Stimulated activated CD4-positive, alpha-beta T cell treated with anti-CD3 and anti-CD28 coated beads, Interleukin-2, amount 100 ng/mL, for 48 hours (primary cell): ENCODE data around the gene PNPLA8.
"Not testable (repeated sequence)": the region's sequence is repeated elsewhere in the genome, so short reads cannot be mapped to it uniquely, and the experiment has no call there.

Source experiments
- DNase-seq, 2 donors: peaks; one replicate each; pipeline ENCODE4 v3.0.0-alpha.2; 2020

Gene PNPLA8, protein sequence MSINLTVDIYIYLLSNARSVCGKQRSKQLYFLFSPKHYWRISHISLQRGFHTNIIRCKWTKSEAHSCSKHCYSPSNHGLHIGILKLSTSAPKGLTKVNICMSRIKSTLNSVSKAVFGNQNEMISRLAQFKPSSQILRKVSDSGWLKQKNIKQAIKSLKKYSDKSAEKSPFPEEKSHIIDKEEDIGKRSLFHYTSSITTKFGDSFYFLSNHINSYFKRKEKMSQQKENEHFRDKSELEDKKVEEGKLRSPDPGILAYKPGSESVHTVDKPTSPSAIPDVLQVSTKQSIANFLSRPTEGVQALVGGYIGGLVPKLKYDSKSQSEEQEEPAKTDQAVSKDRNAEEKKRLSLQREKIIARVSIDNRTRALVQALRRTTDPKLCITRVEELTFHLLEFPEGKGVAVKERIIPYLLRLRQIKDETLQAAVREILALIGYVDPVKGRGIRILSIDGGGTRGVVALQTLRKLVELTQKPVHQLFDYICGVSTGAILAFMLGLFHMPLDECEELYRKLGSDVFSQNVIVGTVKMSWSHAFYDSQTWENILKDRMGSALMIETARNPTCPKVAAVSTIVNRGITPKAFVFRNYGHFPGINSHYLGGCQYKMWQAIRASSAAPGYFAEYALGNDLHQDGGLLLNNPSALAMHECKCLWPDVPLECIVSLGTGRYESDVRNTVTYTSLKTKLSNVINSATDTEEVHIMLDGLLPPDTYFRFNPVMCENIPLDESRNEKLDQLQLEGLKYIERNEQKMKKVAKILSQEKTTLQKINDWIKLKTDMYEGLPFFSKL

DNA sequence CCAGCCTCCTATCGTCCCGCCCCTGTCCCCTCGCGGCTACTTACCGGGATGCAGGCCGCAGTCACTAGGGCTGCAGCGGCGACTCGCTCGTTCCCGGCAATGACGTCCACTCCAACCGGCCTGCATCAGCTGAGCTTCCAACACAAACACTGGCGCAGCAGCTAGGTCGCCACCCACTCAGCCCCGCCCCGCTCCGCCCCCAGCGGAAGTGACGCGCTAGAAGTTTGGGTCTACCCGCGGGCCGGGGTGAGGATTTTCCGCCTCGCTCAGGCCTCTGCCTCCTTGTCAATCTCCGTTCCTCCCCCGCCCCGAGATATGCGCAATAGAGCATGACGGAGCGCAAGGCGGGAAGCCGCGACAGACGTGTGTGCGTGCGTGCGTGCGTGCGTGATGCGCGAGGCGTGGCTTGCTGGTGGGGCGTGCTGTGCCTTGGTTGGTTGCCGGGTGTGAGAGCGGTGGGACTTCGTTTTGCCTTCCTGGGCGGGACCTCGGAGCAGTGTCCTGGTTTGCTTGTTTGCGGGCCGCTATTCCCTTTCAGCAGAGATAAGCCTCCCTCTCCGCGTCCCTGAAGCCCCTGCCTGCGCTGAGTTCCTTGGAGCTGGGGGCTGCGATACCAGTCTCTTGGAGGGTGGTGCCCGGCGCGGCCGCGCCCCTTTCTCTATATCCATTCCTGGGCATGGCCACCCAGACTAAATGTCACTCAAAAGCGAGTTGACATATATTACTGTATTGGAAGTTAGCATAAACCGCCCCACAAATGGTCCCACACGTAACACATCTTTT is at the start of gene PNPLA8:
TSS of gene PNPLA8 (minus strand) at position 151 of the 783 bp plus-strand sequence. CDS start 10,644 bp downstream, outside the sequence.
- DNase-seq = peak; percentile 99 to 100

DNA sequence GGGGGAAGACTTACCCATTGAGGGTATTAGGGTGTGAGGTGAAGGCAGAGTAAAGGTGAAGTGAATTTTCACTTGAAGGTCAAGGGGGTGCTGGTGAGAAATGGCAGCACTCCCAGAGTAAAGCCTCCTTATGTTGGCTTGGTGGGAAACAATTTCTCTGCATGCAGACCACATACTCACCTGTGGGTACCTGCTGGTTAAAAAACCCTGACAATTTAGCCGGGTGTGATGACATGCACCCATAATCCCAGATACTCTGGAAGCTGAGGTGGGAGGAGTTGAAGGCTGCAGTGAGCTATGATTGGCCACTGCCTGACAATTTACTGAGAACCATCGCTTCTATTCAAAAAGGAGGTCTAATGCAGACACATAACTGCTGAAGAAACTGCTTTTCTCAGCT is 49.2 kb upstream of the PNPLA8 start:
- no peak for DNase-seq

DNA sequence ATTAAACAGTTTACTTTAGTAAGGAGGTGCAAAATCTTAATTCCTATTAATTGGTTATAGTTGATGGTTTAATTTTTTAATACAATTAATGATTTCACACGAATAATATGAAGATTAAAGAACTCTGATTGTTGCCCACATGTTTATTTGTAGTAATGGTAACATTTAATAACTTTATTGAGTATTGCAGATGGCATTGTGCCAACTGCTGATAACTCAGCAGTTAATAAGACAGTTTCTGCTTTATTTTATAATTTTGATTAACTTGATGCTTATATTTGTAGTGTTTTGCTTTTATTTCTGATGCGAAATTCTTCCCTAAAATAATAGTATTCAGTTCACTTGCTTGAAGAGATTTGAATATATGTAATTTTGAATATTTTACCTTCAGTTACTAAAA is 46.5 kb upstream of the PNPLA8 start:
- no peak for DNase-seq

DNA sequence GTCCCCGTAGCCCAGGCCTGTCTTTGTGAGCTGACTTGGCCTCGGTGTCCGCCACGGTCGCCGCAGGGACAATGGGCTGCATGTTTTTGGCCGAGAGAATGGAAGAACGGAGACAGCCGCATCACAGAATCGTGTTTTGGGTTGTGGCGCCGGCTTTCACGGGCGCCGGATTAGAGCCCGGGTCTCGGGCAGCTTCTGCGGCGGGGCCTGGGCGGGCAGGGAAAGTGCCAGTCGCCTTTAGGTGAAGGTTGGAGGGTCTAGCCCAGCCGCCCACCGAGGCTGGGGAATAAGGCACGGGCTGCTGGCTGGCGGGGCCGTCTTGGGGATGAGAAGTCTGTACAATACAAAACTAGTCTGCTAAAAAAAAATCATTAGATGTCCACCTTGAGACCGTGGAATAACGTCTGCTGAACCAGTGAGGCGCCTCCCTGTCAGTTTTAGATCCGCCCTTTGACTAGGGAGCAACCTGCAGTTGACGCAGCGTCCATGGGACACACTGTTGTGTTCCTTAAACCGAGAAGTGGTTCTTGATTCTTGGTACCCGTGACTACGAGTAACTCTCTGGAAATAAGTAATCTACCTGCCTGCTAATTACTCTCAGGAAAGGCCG is 44.3 kb upstream of the PNPLA8 start:
- peak; percentile 23 to 31 for DNase-seq

DNA sequence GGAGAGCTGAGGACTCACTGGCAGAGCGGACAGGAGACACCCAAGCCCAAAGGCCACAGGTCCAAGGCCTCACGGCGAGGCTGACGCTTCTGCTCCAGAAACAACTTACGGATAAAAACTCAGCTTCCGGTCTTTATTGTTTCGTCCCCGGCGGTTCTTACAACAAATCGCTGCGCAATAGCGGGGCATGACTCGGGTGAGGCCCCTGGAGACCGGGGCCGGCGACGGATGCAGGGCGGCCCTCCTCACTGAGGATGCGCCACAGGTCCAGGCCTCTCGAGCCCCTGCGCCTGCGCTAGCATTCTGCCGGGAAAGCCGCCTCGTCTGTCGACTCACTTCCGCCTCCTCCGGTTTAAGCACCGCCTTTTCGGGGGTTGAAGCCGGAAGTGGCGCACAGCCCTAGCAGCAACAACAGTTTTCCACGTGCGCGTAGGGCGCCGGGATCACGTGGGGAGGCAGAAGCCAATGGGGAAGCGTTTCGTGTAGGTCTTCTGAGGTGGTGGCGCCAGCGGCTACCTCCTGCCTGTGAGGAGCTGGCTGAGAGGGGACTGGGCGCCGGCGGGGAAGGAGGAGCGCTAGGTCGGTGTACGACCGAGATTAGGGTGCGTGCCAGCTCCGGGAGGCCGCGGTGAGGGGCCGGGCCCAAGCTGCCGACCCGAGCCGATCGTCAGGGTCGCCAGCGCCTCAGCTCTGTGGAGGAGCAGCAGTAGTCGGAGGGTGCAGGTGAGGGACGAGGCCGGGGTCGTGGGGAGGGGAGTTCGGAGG is 43.6 kb upstream of the PNPLA8 start, which contains the start of the genes DNAJB9 and THAP5:
TSS of gene DNAJB9 (plus strand) at position 494 of the 765 bp plus-strand sequence. CDS start 1,853 bp downstream, outside the sequence.
TSS of gene THAP5 (minus strand) at position 326 of the 765 bp plus-strand sequence. CDS start at position 189, 137 bp downstream.
- DNase-seq = peak; percentile 94 to 96

DNA sequence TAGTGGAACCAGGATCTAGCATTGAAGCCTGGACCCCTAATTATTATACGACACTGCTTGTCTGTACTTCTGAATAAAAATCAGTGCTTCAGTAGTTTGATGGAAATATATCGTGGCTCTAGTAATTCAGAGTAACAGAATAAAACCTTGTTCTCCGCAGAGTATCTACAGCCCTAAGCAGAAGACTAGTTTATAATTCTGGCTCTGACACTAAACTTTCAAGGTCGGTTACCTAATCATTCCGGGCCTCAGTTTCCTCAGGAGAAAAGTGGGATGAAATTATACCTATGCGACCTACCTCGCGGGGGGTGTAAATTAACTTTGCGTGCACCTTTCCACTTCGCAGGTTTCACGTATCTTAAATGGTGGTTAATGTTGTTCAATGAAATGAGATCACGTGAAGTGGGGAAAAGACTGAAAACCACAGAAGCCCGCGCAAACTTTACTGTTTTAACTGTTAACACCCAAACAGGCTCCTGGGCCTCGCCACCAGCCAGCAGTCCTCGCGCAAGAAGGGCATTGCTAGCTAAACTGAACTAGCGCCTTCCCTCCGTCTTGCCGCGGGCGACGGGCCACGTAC is 43.0 kb upstream of the PNPLA8 start:
- no peak for DNase-seq

DNA sequence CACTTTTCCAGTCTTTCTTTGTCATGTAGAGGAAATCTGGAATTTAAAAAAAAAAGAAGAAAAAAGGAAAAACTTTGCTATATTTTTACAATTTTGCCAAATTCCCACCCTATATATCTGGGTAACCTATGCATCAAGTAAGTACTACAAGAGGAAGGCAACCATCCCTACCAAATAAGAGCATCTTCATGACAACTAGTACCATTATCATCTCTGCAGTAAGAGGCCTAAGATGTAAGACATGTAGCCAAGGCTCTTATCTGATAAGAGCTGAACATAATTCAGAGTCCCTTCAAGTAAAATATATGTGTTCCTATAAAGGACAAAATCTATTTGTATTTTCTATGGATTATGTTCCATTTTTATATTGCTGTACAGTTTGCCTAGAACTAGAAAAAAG is 40.1 kb upstream of the PNPLA8 start:
- DNase-seq = no peak

DNA sequence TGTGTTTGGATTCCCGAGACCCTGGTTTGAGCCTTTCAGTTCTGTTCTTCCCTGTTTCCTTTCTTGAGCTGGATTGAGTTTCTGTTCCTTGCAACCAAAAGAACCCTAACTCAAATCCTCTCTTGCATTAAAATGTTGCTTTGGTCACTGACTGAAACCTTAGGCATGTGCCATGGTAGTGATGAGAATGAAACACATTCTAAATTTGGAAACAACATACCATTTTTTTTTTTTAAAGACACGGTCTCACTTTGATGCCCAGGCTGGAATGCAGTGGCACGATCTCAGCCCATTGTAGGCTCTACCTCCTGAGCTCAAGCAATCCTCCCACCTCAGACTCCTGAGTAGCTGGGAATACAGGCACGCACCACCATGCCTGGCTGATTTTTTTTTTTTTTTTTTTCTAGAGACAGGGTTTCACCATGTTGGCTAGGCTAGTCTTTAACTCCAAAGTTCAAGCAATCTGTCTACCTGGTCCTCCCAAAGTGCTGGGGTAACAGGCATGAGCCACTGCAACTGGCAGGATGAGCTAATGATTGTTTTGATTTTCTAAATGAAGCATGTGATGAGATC is 35.2 kb upstream of the PNPLA8 start:
- DNase-seq = no peak

DNA sequence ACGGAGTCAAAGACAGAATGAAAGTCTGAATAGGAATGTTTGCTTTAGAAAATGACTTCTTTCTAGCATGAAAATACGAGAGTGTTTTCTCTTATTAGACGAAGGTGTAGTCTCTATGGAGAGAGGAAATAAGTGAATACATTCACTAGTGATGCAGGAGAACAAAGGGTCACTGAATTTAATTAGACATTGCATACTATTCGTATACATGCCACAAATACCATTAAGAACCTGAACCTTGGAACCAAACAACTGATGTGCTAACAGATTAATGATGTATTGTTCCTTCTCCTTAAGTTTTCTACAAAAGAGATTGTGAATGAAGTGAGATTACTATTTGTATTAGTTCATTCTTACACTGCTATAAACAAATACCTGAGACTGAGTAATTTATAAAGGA is 33.3 kb upstream of the PNPLA8 start:
- no peak for DNase-seq

DNA sequence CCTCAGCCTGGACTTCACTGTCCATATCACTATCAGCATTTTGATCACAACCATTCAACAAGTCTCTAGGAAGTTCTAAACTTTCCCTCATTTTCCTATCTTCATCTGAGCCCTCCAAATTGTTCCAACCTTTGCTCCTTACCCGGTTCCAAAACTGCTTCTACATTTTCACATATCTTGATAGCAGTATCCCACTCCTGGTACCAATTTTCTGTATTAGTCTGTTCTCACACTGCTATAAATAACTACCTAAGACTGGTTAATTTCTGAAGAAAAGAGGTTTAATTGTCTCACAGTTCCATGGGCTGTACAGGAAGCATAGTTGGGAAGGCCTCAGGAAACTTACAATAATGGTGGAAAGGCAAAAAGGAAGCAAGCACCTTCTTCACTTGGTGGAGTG is 31.7 kb upstream of the PNPLA8 start:
- no peak for DNase-seq

DNA sequence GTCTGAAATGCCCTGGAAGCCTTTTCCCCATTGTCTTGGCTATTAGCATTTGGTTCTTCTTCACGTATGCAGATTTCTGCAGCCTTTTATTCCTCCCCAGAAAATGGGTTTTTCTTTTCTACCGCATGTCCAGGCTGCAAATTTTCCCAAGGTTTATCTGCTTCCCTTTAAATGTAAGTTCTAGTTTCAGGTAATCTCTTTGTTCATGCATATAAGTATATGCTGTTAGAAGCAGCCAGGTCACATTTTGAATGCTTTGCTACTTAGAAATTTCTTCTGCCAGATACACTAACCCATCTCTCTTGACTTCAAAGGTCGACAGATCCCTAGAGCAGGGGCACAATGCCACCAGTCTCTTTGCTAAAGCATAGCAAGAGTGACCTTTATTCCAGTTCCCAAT is 31.3 kb upstream of the PNPLA8 start:
- DNase-seq = no peak

DNA sequence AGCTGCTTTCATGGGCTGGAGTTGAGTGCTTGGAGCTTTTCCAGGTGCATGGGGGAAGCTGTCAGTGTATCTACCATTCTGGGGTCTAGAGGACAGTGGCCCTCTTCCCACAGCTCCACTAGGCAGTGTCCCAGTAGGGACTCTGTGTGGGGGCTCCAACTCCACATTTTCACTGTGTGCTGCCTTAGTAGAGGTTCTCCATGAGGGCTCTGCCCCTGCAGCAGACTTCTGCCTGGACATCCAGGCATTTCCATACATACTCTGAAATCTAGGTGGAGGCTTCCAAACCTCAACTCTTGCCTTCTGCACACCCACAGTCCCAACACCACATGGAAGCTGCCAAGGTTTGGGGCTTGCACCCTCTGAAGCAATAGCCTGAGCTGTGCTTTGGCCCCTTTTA is 30.7 kb upstream of the PNPLA8 start:
- not testable (repeated sequence) for DNase-seq

DNA sequence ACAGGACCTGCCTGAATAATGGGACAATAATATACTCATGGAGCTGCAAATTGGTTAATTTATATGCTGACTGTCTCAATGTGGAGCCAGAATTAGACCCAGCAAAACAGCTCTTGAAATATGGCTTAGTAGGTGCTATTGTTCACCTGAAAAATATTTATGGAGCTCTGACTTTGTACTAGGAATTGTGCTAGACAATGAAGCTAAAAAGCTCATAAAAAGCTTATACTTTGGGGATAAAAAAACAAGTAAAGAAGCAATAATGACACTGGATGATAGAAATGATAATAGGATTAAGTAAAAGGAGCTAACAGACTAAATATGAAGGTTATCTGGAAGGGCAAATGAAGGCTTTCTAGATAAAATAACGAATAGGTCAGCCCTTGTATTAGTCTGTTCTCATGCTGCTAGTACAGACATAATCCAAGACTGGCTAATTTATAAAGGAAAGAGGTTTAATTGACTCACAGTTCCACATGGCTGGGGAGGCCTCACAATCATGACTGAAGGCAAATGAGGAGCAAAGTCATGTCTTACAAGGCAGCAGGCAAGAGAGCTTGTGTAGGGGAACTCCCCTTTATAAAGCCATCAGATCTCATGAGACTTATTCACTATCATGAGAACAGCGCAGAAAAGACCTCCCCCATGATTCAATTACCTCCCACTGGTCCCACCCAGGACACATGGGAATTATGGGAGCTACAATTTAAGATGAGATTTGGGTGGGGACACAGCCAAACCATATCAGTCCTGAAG is 22.4 kb upstream of the PNPLA8 start:
- not testable (repeated sequence) for DNase-seq

DNA sequence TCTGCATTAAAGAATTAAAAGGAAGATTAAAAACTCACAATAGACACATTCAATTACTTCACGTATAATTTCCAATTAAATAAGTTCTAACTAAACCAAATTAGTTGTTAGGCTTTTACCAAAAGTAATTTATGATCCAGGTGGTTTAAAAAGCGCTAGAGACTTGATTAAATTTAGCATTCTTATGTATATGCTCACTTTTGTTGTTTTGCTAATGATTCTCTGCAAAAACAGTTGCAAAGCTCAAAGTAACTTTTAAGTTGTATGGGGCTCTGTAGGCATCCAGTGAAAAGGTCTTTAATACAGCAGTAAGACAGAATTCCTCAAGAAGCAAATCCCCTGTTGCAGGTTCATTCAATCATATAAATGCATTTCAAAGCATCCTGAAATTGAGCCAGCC is 15.5 kb upstream of the PNPLA8 start:
- no peak for DNase-seq

DNA sequence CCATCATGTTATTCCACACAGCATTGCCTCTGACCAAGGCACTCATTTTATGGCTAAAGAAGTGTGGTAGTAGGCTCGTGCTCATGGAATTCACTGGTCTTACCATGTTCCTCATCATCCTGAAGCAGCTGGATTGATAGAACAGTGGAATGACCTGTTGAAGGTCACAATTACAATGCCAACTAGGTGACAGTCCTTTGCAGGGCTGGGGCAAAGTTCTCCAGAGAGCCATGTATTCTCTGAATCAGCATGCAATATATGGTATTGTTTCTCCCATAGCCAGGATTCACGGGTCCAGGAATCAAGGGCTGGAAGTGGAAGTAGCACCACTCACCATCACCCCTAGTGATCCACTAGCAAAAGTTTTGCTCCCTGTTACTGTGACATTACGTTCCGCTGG is 12.8 kb upstream of the PNPLA8 start:
- DNase-seq = not testable (repeated sequence)

DNA sequence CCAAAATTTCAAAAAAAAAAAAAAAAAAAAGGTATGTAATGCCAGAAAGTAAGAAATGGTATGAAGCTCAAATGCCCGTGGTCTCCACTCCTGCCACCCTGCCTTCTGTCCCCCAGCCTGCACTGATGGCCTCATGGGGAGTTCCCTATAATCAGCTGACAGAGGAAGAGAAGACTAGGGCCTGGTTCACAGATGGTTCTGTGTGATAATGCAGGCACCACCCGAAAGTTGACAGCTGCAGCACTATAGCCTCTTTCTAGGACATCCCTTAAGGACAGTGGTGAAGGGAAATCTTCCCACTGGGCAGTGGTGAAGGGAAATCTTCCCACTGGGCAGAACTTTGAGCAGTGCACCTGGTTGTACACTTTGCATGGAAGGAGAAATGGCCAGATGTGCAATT is 12.3 kb upstream of the PNPLA8 start:
- not testable (repeated sequence) for DNase-seq

DNA sequence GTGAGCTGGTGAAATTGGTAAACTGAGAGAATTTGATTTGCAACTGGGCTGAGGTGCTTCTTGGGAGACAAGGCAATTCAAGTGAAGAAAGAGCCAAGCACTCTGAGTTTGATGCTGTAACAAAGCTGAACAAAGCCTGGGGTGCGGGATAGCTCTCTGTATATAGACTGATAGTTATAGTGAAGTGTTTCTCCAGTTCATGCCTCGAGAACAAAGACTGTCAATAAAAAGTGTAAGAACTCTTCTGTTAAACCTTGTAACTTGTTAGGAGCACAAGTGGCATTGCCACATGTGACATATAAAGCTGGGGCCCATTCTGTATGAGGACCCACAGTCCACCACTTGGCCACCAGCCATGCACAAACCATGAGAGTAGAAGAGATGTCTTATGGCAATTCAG is 11.3 kb upstream of the PNPLA8 start:
- no peak for DNase-seq

DNA sequence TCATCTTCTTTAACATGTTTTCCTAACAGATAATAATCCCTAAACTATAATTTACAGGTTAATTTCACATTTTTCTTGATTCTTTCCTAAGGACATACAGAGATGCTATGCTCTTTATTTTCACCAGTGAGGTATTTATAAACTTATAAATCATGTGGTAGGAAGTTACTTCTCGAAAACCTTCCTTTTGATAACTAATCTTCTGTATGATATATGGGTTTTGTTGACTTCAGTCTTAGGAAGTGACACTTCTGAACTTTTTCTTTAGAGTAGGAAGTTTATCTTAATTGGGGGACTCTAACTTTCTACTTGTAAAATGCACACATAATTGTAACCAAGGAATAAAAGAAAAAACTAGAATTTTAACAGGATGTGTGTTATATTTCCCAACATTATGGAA is 9.8 kb upstream of the PNPLA8 start:
- no peak for DNase-seq

DNA sequence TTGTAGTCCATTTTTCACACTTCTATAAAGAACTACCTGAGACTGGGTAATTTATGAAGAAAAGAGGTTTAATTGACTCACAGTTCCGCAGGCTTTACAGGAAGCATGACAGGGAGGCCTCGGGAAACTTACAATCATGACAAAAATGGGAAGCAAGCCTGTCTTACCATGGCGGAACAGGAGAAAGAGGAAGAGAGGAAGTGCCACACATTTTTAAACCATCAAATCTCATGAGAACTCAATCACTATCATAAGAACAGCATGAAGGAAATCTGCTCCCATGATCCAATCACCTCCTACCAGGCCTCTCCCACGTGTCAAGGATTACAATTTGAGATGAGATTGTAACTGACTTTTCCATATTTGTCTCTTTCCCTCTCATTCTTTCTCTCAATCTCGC is 9.3 kb upstream of the PNPLA8 start:
- DNase-seq = no peak

DNA sequence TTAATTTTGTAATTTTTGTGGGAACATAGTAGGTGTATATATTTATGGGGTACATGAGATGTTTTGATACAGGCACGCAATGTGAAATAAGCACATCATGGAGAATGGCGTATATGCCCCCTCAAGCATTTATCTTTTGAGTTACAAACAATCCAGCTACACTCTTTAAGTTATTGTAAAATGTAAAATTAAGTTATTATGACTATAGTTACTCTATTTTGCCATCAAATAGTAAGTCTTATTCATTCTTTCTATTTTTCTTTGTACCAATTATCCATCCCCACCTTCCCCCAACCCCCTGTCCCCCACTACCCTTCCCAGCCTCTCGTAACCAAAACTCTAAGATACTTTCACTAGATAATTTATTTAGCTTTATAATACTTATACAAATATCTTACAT is 7.8 kb upstream of the PNPLA8 start:
- no peak for DNase-seq
